BLaER1 treated with 17β-estradiol and CSF1 and Interleukin-3, amounts not matched to agents 10 nM and 100 nM (cell line): ENCODE results near the gene ZSWIM7.

Experiments
- H3K27ac ChIP-seq, 11 experiments: shearing (Covaris generic); formaldehyde crosslinking; 2 replicates each; pipeline ENCODE4 v1.8.1; 2022
- H3K27me3 ChIP-seq, 11 experiments: shearing (Covaris generic); formaldehyde crosslinking; 2 replicates each; pipeline ENCODE4 v1.8.1; 2022
- H3K36me3 ChIP-seq, 11 experiments: shearing (Covaris generic); formaldehyde crosslinking; 2 replicates each; pipeline ENCODE4 v1.8.1; 2022
- H3K4me1 ChIP-seq, 10 experiments: shearing (Covaris generic); formaldehyde crosslinking; 2 replicates each; pipeline ENCODE4 v1.8.1; 2022
- H3K4me2 ChIP-seq, 11 experiments: shearing (Covaris generic); formaldehyde crosslinking; 2 replicates each; pipeline ENCODE4 v1.8.1; 2022
- H3K4me3 ChIP-seq, 10 experiments: shearing (Covaris generic); formaldehyde crosslinking; 2 replicates each; pipeline ENCODE4 v1.8.1; 2022
- H3K9ac ChIP-seq, 11 experiments: shearing (Covaris generic); formaldehyde crosslinking; 2 replicates each; pipeline ENCODE4 v1.8.1; 2022
- H3K9me3 ChIP-seq, 11 experiments: shearing (Covaris generic); formaldehyde crosslinking; replicated peaks in 1 of 11; 2 replicates each; pipeline ENCODE4 v1.8.1; 2022
- H4K20me1 ChIP-seq, 11 experiments: shearing (Covaris generic); formaldehyde crosslinking; 2 replicates each; pipeline ENCODE4 v1.8.1; 2022
- Cebpa-rat ChIP-seq, 11 experiments: shearing (Covaris generic); IDR thresholded peaks; 2 replicates each; pipeline ENCODE4 v1.8.1; 2022

Gene ZSWIM7

GRCh38 chr17:15999141-15999973 lies at the start of gene ZSWIM7, which contains the start of gene TTC19:
TSS of gene ZSWIM7 (minus strand) at chr17:15999704. CDS start at chr17:15999594, 110 bp downstream.
TSS of gene TTC19 (plus strand) at chr17:15999824. CDS start at chr17:15999849, 25 bp downstream.
- peak within 1 kb of the TSS; percentile 70 to 89 (median 82) for H3K4me3 ChIP-seq
- H4K20me1 ChIP-seq, result peaks cover 0 to 46% (median 20%) of the 10 kb centered on the region in 11 experiments; a peak in 15 of 22 replicates
- H3K4me1 ChIP-seq, result peaks cover 20 to 55% (median 33%) of the 10 kb centered on the region in 10 experiments
- H3K27ac ChIP-seq, result peak within 1 kb of the TSS; percentile 75 to 95 (median 88)
- H3K27me3 ChIP-seq, result no peaks in the 10 kb centered on the region
- peak within 1 kb of the TSS; percentile 81 to 93 (median 91) for H3K9ac ChIP-seq
- H3K9me3 ChIP-seq, result peaks cover 0 to 14% (median 9%) of the 10 kb centered on the region in 11 experiments; a peak in 11 of 22 replicates
- TF ChIP-seq Cebpa-rat (IDR thresholded peaks at IDR 0.05), result no peak
- peaks cover 36 to 61% (median 45%) of the 10 kb centered on the region in 11 experiments for H3K36me3 ChIP-seq
- H3K4me2 ChIP-seq, result peak within 1 kb of the TSS; percentile 81 to 96 (median 90)

GRCh38 chr17:16048811-16049449 lies 49.4 kb upstream of the ZSWIM7 start:
- Histone ChIP-seq H3K4me3 (no peak overlapping the region), H3K36me3 (peaks cover 96 to 100% (median 100%) of the 10 kb centered on the region in 11 experiments)
- no peak for TF ChIP-seq Cebpa-rat (IDR thresholded peaks at IDR 0.05)

GRCh38 chr17:16046966-16047365 lies 47.5 kb upstream of the ZSWIM7 start:
- TF ChIP-seq Cebpa-rat (IDR thresholded peaks at IDR 0.05), result no peak
- Histone ChIP-seq H3K4me3 (no peak overlapping the region), H3K4me2 (no peak overlapping the region), H3K27ac (no peak overlapping the region), H3K9me3 (no peaks in the 10 kb centered on the region), H4K20me1 (peaks cover 0 to 43% (median 13%) of the 10 kb centered on the region in 11 experiments; a peak in 13 of 22 replicates), H3K36me3 (peaks cover 97 to 100% (median 100%) of the 10 kb centered on the region in 11 experiments), H3K27me3 (no peaks in the 10 kb centered on the region), H3K4me1 (no peaks in the 10 kb centered on the region), H3K9ac (no peak overlapping the region)

More at GRCh38 chr17:16048811-16049449, 49.4 kb upstream of the ZSWIM7 start:
- H3K9ac ChIP-seq, result no peak overlapping the region
- no peaks in the 10 kb centered on the region for H3K9me3 ChIP-seq
- no peak overlapping the region for H3K4me2 ChIP-seq
- H3K4me1 ChIP-seq, result no peaks in the 10 kb centered on the region
- H3K27ac ChIP-seq, result no peak overlapping the region
- H3K27me3 ChIP-seq, result no peaks in the 10 kb centered on the region
- peaks cover 5 to 55% (median 20%) of the 10 kb centered on the region in 11 experiments; a peak in 16 of 22 replicates for H4K20me1 ChIP-seq

GRCh38 chr17:16044487-16044886 lies 45.0 kb upstream of the ZSWIM7 start:
- H3K36me3 ChIP-seq, result peaks cover 99 to 100% (median 100%) of the 10 kb centered on the region in 11 experiments
- no peaks in the 10 kb centered on the region for H3K4me1 ChIP-seq
- H3K27ac ChIP-seq, result no peak overlapping the region
- H3K4me3 ChIP-seq, result no peak overlapping the region
- no peaks in the 10 kb centered on the region for H3K27me3 ChIP-seq
- no peak overlapping the region for H3K4me2 ChIP-seq
- no peak overlapping the region for H3K9ac ChIP-seq
- no peak for TF ChIP-seq Cebpa-rat (IDR thresholded peaks at IDR 0.05)
- H3K9me3 ChIP-seq, result no peaks in the 10 kb centered on the region
- H4K20me1 ChIP-seq, result peaks cover 0 to 26% (median 8%) of the 10 kb centered on the region in 11 experiments; a peak in 11 of 22 replicates

GRCh38 chr17:16040710-16041251 lies 41.3 kb upstream of the ZSWIM7 start:
- no peak overlapping the region for H3K4me2 ChIP-seq
- H3K36me3 ChIP-seq, result peaks cover 95 to 100% (median 100%) of the 10 kb centered on the region in 11 experiments
- H3K9ac ChIP-seq, result no peak overlapping the region

GRCh38 chr17:16037636-16038035 lies 38.1 kb upstream of the ZSWIM7 start:
- peaks cover 0 to 17% (median 0%) of the 10 kb centered on the region in 10 experiments; a peak in 6 of 20 replicates for H3K4me1 ChIP-seq
- H4K20me1 ChIP-seq, result peaks cover 0 to 23% (median 9%) of the 10 kb centered on the region in 11 experiments; a peak in 9 of 22 replicates
- TF ChIP-seq Cebpa-rat (IDR thresholded peaks at IDR 0.05), result no peak
- H3K9me3 ChIP-seq, result peaks cover 0 to 17% (median 13%) of the 10 kb centered on the region in 11 experiments; a peak in 18 of 22 replicates
- H3K27me3 ChIP-seq, result no peaks in the 10 kb centered on the region
- peak overlapping the region in 2 of 11 experiments; percentile 27 to 44; a peak in 2 of 22 replicates for H3K27ac ChIP-seq
- H3K36me3 ChIP-seq, result peaks cover 95 to 100% (median 100%) of the 10 kb centered on the region in 11 experiments
- peak overlapping the region in 1 of 11 experiments; percentile 17; a peak in 2 of 22 replicates for H3K9ac ChIP-seq
- H3K4me2 ChIP-seq, result peak overlapping the region in 2 of 11 experiments; percentile 20 to 28; a peak in 3 of 22 replicates
- no peak overlapping the region for H3K4me3 ChIP-seq

More at GRCh38 chr17:16040710-16041251, 41.3 kb upstream of the ZSWIM7 start:
- H3K27me3 ChIP-seq, result no peaks in the 10 kb centered on the region
- H4K20me1 ChIP-seq, result peaks cover 0 to 24% (median 11%) of the 10 kb centered on the region in 11 experiments; a peak in 9 of 22 replicates
- peaks cover 0 to 13% (median 9%) of the 10 kb centered on the region in 11 experiments; a peak in 18 of 22 replicates for H3K9me3 ChIP-seq
- peaks cover 0 to 17% (median 0%) of the 10 kb centered on the region in 10 experiments; a peak in 6 of 20 replicates for H3K4me1 ChIP-seq
- no peak overlapping the region for H3K4me3 ChIP-seq
- no peak overlapping the region for H3K27ac ChIP-seq
- no peak for TF ChIP-seq Cebpa-rat (IDR thresholded peaks at IDR 0.05)

GRCh38 chr17:16036261-16036660 lies 36.8 kb upstream of the ZSWIM7 start:
- no peak overlapping the region for H3K9ac ChIP-seq
- peaks cover under 1 to 26% (median 11%) of the 10 kb centered on the region in 11 experiments; a peak in 13 of 22 replicates for H4K20me1 ChIP-seq
- peaks cover 0 to 17% (median 0%) of the 10 kb centered on the region in 10 experiments; a peak in 6 of 20 replicates for H3K4me1 ChIP-seq
- no peaks in the 10 kb centered on the region for H3K27me3 ChIP-seq
- no peak for TF ChIP-seq Cebpa-rat (IDR thresholded peaks at IDR 0.05)
- H3K27ac ChIP-seq, result no peak overlapping the region
- peaks cover 0 to 17% (median 13%) of the 10 kb centered on the region in 11 experiments; a peak in 18 of 22 replicates for H3K9me3 ChIP-seq
- H3K4me3 ChIP-seq, result no peak overlapping the region
- no peak overlapping the region for H3K4me2 ChIP-seq
- peaks cover 95 to 100% (median 100%) of the 10 kb centered on the region in 11 experiments for H3K36me3 ChIP-seq

GRCh38 chr17:16033729-16034349 lies 34.3 kb upstream of the ZSWIM7 start:
- no peaks in the 10 kb centered on the region for H3K27me3 ChIP-seq
- no peak overlapping the region for H3K4me3 ChIP-seq
- no peak overlapping the region for H3K9ac ChIP-seq
- no peak overlapping the region for H3K4me2 ChIP-seq
- peaks cover 96 to 100% (median 100%) of the 10 kb centered on the region in 11 experiments for H3K36me3 ChIP-seq
- peaks cover 0 to 17% (median 0%) of the 10 kb centered on the region in 10 experiments; a peak in 6 of 20 replicates for H3K4me1 ChIP-seq
- TF ChIP-seq Cebpa-rat (IDR thresholded peaks at IDR 0.05), result no peak
- peaks cover 0 to 17% (median 13%) of the 10 kb centered on the region in 11 experiments; a peak in 18 of 22 replicates for H3K9me3 ChIP-seq
- peaks cover 4 to 26% (median 13%) of the 10 kb centered on the region in 11 experiments; a peak in 14 of 22 replicates for H4K20me1 ChIP-seq
- no peak overlapping the region for H3K27ac ChIP-seq
